Measurements from ENCODE around the gene SIGLEC6. TPM values are rescaled to one million over a fixed set of nuclear protein-coding genes. Genes with fewer than 3 reads are reported as not detected.

Gene SIGLEC6
- total RNA-seq, 1 donor: not detected

- no peak overlapping the region for H3K4me2 ChIP-seq (ENCODE audit: insufficient read depth, low read length)
- H2AFZ ChIP-seq (ENCODE audit: low read length): no peak overlapping the region
- no peak overlapping the region for H3K4me3 ChIP-seq (ENCODE audit: insufficient read depth, low read length)
- no peaks in the 10 kb centered on the region for H3K79me2 ChIP-seq (ENCODE audit: insufficient read depth, low read length)
- H3K9me3 ChIP-seq (ENCODE audit: low read depth, low read length): no peaks in the 10 kb centered on the region
- no peak for TF ChIP-seq CTCF (IDR thresholded peaks at IDR 0.05; ENCODE audit: extremely low read depth, low read depth, low read length)
- no peaks in the 10 kb centered on the region for H3K36me3 ChIP-seq (ENCODE audit: insufficient read depth, low read length)
- peak; percentile 9 for DNase-seq (ENCODE audit: insufficient read length, low spot score, missing footprints)
- peaks cover 12% of the 10 kb centered on the region for H3K4me1 ChIP-seq (ENCODE audit: insufficient read depth, low read length)
- H4K20me1 ChIP-seq (ENCODE audit: insufficient read depth, low read length): no peaks in the 10 kb centered on the region
- H3K27me3 ChIP-seq (ENCODE audit: insufficient read depth, low read length): no peaks in the 10 kb centered on the region
- H3K27ac ChIP-seq (ENCODE audit: low read depth, low read length): no peak overlapping the region
Measured at GRCh38 chr19:51551673-51552432, 20.4 kb upstream of the SIGLEC6 start.

GRCh38 chr19:51550848-51551672 lies 19.6 kb upstream of the SIGLEC6 start:
- no peak for DNase-seq (ENCODE audit: insufficient read length, low spot score, missing footprints)
- no peak for TF ChIP-seq CTCF (IDR thresholded peaks at IDR 0.05; ENCODE audit: extremely low read depth, low read depth, low read length)
- no peaks in the 10 kb centered on the region for H3K79me2 ChIP-seq (ENCODE audit: insufficient read depth, low read length)

GRCh38 chr19:51549533-51550324 lies 18.3 kb upstream of the SIGLEC6 start:
- Histone ChIP-seq H3K36me3 (ENCODE audit: insufficient read depth, low read length) (no peaks in the 10 kb centered on the region), H4K20me1 (ENCODE audit: insufficient read depth, low read length) (no peaks in the 10 kb centered on the region), H3K79me2 (ENCODE audit: insufficient read depth, low read length) (no peaks in the 10 kb centered on the region), H3K9me3 (ENCODE audit: low read depth, low read length) (no peaks in the 10 kb centered on the region), H3K27ac (ENCODE audit: low read depth, low read length) (no peak overlapping the region), H3K4me1 (ENCODE audit: insufficient read depth, low read length) (peaks cover 21% of the 10 kb centered on the region), H3K4me2 (ENCODE audit: insufficient read depth, low read length) (no peak overlapping the region), H3K27me3 (ENCODE audit: insufficient read depth, low read length) (no peaks in the 10 kb centered on the region), H3K4me3 (ENCODE audit: insufficient read depth, low read length) (no peak overlapping the region), H2AFZ (ENCODE audit: low read length) (no peak overlapping the region)
- no peak for TF ChIP-seq CTCF (IDR thresholded peaks at IDR 0.05; ENCODE audit: extremely low read depth, low read depth, low read length)
- peak; percentile 30 for DNase-seq (ENCODE audit: insufficient read length, low spot score, missing footprints)

More at GRCh38 chr19:51550848-51551672, 19.6 kb upstream of the SIGLEC6 start:
- H3K4me3 ChIP-seq (ENCODE audit: insufficient read depth, low read length): no peak overlapping the region
- H3K36me3 ChIP-seq (ENCODE audit: insufficient read depth, low read length): no peaks in the 10 kb centered on the region
- H3K4me1 ChIP-seq (ENCODE audit: insufficient read depth, low read length): peaks cover 20% of the 10 kb centered on the region
- no peak overlapping the region for H2AFZ ChIP-seq (ENCODE audit: low read length)
- no peaks in the 10 kb centered on the region for H3K9me3 ChIP-seq (ENCODE audit: low read depth, low read length)
- no peaks in the 10 kb centered on the region for H3K27me3 ChIP-seq (ENCODE audit: insufficient read depth, low read length)
- no peak overlapping the region for H3K4me2 ChIP-seq (ENCODE audit: insufficient read depth, low read length)
- no peak overlapping the region for H3K27ac ChIP-seq (ENCODE audit: low read depth, low read length)
- no peaks in the 10 kb centered on the region for H4K20me1 ChIP-seq (ENCODE audit: insufficient read depth, low read length)
